Liver (tissue), 3 donors: ENCODE data around the gene APBA2.

Experiments used
- EGR1 ChIP-seq, 2 donors: IDR thresholded peaks; 2 replicates each; pipeline ENCODE4 v1.6.1; 2016 to 2018; ENCODE audit warnings: antibody characterized with exemption in 2 of 2, low read depth in 2 of 2
- FOXA1 ChIP-seq: IDR thresholded peaks from 2 replicates; pipeline ENCODE4 v1.6.1; 2016; ENCODE audit warnings: antibody characterized with exemption
- FOXA2 ChIP-seq: IDR thresholded peaks from 2 replicates; pipeline ENCODE4 v1.6.1; 2016; ENCODE audit warnings: antibody characterized with exemption
- GABPA ChIP-seq, 2 donors: IDR thresholded peaks in 1 of 2; conservative IDR thresholded peaks in 1 of 2; 2 replicates each; pipeline ENCODE4 v1.6.1; 2016; ENCODE audit warnings: antibody characterized with exemption in 2 of 2, mild to moderate bottlenecking in 1 of 2, moderate library complexity in 1 of 2
- JUND ChIP-seq, 2 donors: IDR thresholded peaks; 2 replicates each; pipeline ENCODE4 v1.6.1; 2016; ENCODE audit warnings: antibody characterized with exemption in 2 of 2
- RAD21 ChIP-seq, 2 donors: IDR thresholded peaks; 2 replicates each; pipeline ENCODE4 v1.6.1; 2016; ENCODE audit warnings: antibody characterized with exemption in 2 of 2, mild to moderate bottlenecking in 2 of 2
- SP1 ChIP-seq: IDR thresholded peaks from 2 replicates; pipeline ENCODE4 v1.6.1; 2018; ENCODE audit warnings: antibody characterized with exemption, mild to moderate bottlenecking
- TAF1 ChIP-seq: conservative IDR thresholded peaks from 2 replicates; pipeline ENCODE4 v1.6.1; 2016; ENCODE audit warnings: antibody characterized with exemption, mild to moderate bottlenecking
- YY1 ChIP-seq: IDR thresholded peaks from 2 replicates; pipeline ENCODE4 v1.6.1; 2016; ENCODE audit warnings: antibody characterized with exemption, mild to moderate bottlenecking
- TF ChIP-seq, protein P1 (sequence below): fragments of 150-350 bp; IDR thresholded peaks from 2 replicates; pipeline ENCODE4 v1.5.1; 2017; ENCODE audit warnings: improper control_type of control experiment, low read depth, low read length; ENCODE audit not compliant: missing input control
- TF ChIP-seq, protein P2 (sequence below): IDR thresholded peaks from 2 replicates; pipeline ENCODE4 v1.6.1; 2016; ENCODE audit warnings: antibody characterized with exemption, mild to moderate bottlenecking
- TF ChIP-seq, protein P3 (sequence below): IDR thresholded peaks from 2 replicates; pipeline ENCODE4 v1.6.1; 2016; ENCODE audit warnings: antibody characterized with exemption
- TF ChIP-seq, protein P4 (sequence below): IDR thresholded peaks from 2 replicates; pipeline ENCODE4 v1.6.1; 2016; ENCODE audit warnings: antibody characterized with exemption
- TF ChIP-seq, protein P5 (sequence below): IDR thresholded peaks from 2 replicates; pipeline ENCODE4 v1.6.1; 2016; ENCODE audit warnings: antibody characterized with exemption
- donor health status: healthy.
- donor health status: healthy.

DNA sequence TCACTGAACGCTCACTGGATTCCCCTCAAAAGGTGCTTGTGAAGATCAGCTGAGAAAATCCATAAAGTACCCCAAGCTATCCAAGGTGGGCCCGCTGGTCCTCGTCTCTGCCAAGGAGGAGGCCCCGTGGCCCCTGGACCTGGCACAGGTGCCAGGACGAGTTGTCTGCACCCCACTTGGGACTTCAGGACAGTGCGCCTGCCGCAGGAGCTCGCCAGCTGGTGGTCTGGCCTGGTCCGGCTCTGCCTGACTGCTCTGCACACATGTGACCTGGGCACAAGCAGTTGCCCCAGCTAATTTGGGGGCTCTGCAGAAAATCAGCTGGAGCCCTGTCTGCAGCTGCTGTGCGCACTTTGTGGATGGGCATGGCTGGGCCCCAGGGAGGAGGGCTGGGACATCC, 224.0 kb downstream of the APBA2 start:
- no peak for TF ChIP-seq TAF1
- TF ChIP-seq, protein P1, sequence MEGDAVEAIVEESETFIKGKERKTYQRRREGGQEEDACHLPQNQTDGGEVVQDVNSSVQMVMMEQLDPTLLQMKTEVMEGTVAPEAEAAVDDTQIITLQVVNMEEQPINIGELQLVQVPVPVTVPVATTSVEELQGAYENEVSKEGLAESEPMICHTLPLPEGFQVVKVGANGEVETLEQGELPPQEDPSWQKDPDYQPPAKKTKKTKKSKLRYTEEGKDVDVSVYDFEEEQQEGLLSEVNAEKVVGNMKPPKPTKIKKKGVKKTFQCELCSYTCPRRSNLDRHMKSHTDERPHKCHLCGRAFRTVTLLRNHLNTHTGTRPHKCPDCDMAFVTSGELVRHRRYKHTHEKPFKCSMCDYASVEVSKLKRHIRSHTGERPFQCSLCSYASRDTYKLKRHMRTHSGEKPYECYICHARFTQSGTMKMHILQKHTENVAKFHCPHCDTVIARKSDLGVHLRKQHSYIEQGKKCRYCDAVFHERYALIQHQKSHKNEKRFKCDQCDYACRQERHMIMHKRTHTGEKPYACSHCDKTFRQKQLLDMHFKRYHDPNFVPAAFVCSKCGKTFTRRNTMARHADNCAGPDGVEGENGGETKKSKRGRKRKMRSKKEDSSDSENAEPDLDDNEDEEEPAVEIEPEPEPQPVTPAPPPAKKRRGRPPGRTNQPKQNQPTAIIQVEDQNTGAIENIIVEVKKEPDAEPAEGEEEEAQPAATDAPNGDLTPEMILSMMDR, result no peak
- TF ChIP-seq, protein P2, sequence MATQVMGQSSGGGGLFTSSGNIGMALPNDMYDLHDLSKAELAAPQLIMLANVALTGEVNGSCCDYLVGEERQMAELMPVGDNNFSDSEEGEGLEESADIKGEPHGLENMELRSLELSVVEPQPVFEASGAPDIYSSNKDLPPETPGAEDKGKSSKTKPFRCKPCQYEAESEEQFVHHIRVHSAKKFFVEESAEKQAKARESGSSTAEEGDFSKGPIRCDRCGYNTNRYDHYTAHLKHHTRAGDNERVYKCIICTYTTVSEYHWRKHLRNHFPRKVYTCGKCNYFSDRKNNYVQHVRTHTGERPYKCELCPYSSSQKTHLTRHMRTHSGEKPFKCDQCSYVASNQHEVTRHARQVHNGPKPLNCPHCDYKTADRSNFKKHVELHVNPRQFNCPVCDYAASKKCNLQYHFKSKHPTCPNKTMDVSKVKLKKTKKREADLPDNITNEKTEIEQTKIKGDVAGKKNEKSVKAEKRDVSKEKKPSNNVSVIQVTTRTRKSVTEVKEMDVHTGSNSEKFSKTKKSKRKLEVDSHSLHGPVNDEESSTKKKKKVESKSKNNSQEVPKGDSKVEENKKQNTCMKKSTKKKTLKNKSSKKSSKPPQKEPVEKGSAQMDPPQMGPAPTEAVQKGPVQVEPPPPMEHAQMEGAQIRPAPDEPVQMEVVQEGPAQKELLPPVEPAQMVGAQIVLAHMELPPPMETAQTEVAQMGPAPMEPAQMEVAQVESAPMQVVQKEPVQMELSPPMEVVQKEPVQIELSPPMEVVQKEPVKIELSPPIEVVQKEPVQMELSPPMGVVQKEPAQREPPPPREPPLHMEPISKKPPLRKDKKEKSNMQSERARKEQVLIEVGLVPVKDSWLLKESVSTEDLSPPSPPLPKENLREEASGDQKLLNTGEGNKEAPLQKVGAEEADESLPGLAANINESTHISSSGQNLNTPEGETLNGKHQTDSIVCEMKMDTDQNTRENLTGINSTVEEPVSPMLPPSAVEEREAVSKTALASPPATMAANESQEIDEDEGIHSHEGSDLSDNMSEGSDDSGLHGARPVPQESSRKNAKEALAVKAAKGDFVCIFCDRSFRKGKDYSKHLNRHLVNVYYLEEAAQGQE, result no peak
- TF ChIP-seq SP1, result no peak
- TF ChIP-seq RAD21 (IDR thresholded peaks at IDR 0.05), result no peak
- TF ChIP-seq FOXA2, result no peak
- TF ChIP-seq EGR1 (IDR thresholded peaks at IDR 0.05; ENCODE audit: low read depth in 2 of 2), result no peak
- no peak for TF ChIP-seq YY1
- no peak for TF ChIP-seq GABPA (IDR thresholded peaks at IDR 0.05 in 1 of 2, conservative IDR thresholded peaks at IDR 0.05 in 1 of 2)
- no peak for TF ChIP-seq JUND (IDR thresholded peaks at IDR 0.05)
- TF ChIP-seq, protein P3, sequence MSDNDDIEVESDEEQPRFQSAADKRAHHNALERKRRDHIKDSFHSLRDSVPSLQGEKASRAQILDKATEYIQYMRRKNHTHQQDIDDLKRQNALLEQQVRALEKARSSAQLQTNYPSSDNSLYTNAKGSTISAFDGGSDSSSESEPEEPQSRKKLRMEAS, result no peak
- TF ChIP-seq, protein P4, sequence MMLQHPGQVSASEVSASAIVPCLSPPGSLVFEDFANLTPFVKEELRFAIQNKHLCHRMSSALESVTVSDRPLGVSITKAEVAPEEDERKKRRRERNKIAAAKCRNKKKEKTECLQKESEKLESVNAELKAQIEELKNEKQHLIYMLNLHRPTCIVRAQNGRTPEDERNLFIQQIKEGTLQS, result no peak
- TF ChIP-seq, protein P5, sequence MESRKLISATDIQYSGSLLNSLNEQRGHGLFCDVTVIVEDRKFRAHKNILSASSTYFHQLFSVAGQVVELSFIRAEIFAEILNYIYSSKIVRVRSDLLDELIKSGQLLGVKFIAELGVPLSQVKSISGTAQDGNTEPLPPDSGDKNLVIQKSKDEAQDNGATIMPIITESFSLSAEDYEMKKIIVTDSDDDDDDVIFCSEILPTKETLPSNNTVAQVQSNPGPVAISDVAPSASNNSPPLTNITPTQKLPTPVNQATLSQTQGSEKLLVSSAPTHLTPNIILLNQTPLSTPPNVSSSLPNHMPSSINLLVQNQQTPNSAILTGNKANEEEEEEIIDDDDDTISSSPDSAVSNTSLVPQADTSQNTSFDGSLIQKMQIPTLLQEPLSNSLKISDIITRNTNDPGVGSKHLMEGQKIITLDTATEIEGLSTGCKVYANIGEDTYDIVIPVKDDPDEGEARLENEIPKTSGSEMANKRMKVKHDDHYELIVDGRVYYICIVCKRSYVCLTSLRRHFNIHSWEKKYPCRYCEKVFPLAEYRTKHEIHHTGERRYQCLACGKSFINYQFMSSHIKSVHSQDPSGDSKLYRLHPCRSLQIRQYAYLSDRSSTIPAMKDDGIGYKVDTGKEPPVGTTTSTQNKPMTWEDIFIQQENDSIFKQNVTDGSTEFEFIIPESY, result no peak
- TF ChIP-seq FOXA1, result no peak
